HEK293 (cell line): ENCODE measurements around the gene TOR1AIP2.
A peak's percentile ranks its signal among the peaks of the same experiment; 100 is the strongest.

ENCODE experiments used
- CTCF ChIA-PET: fragments of 350-600 bp; formaldehyde crosslinking; extraction: SDS; loops from one replicate; lab custom pipeline; 2021; ENCODE audit warnings: antibody characterized with exemption; lab: Yijun Ruan, JAX
- POLR2A ChIA-PET: fragments of 300-600 bp; formaldehyde crosslinking; extraction: SDS; loops from one replicate; lab custom pipeline; 2020; ENCODE audit warnings: antibody characterized with exemption, inconsistent platforms; lab: Yijun Ruan, JAX
- H3K27ac ChIP-seq: fragments of 200-500 bp; sonication (Bioruptor generic); 2 replicates; pipeline ENCODE4 v1.5.1; 2014; ENCODE audit warnings: low read depth, low read length, control low read depth, inconsistent platforms; ENCODE audit errors: extremely low read depth
- H3K36me3 ChIP-seq, 2 experiments: fragments of 200-500 bp in 1 of 2; sonication (Bioruptor generic) in 1 of 2; 1 replicate in 1 of 2; 2 replicates in 1 of 2; pipeline ENCODE4 v1.5.1; 2014 to 2017; ENCODE audit warnings: inconsistent platforms in 2 of 2, low read length in 2 of 2; ENCODE audit not compliant: control insufficient read depth in 2 of 2, insufficient read depth in 1 of 2
- H3K4me1 ChIP-seq: fragments of 200-500 bp; sonication (Bioruptor generic); 2 replicates; pipeline ENCODE4 v1.5.1; 2014; ENCODE audit warnings: mild to moderate bottlenecking, low read length, inconsistent platforms; ENCODE audit not compliant: control insufficient read depth, insufficient read depth
- H3K4me3 ChIP-seq: 2 replicates; pipeline ENCODE4 v1.5.1; 2011; ENCODE audit warnings: low read depth, mild to moderate bottlenecking, control low read depth, low read length, moderate library complexity
- H3K9me3 ChIP-seq: fragments of 200-500 bp; sonication (Bioruptor generic); 2 replicates; pipeline ENCODE4 v1.5.1; 2014; ENCODE audit warnings: low read depth, low read length, inconsistent platforms; ENCODE audit not compliant: control insufficient read depth, insufficient read depth
- GLIS2 ChIP-seq: fragments of 450-650 bp; formaldehyde crosslinking; IDR thresholded peaks from 2 replicates; pipeline ENCODE4 v1.5.1; 2016; ENCODE audit warnings: missing biosample characterization, missing genetic modification characterization
- KLF16 ChIP-seq: fragments of 450-650 bp; formaldehyde crosslinking; IDR thresholded peaks from 2 replicates; pipeline ENCODE4 v1.5.1; 2017; ENCODE audit warnings: missing biosample characterization, missing genetic modification characterization
- MEIS1 ChIP-seq: sonication (generic); formaldehyde crosslinking; IDR thresholded peaks from 2 replicates; pipeline ENCODE4 v1.8.1; 2022; ENCODE audit warnings: missing genetic modification reagents, mild to moderate bottlenecking, borderline replicate concordance
- RBAK ChIP-seq: fragments of 450-650 bp; formaldehyde crosslinking; IDR thresholded peaks from 2 replicates; pipeline ENCODE4 v1.5.1; 2016; ENCODE audit warnings: missing biosample characterization, missing genetic modification characterization
- ZBTB11 ChIP-seq: fragments of 450-650 bp; formaldehyde crosslinking; conservative IDR thresholded peaks from 2 replicates; pipeline ENCODE4 v1.5.1; 2016; ENCODE audit warnings: low read depth, missing biosample characterization, missing genetic modification characterization
- ZBTB7A ChIP-seq: fragments of 450-650 bp; formaldehyde crosslinking; IDR thresholded peaks from 2 replicates; pipeline ENCODE4 v1.5.1; 2016; ENCODE audit warnings: low read depth, missing biosample characterization, missing genetic modification characterization
- ZNF341 ChIP-seq: fragments of 450-650 bp; formaldehyde crosslinking; IDR thresholded peaks from 2 replicates; pipeline ENCODE4; 2016; ENCODE audit warnings: low read depth, missing biosample characterization, missing genetic modification characterization
- ZNF362 ChIP-seq: fragments of 450-650 bp; formaldehyde crosslinking; IDR thresholded peaks from 2 replicates; pipeline ENCODE4 v1.5.1; 2016; ENCODE audit warnings: missing biosample characterization, missing genetic modification characterization
- ZNF416 ChIP-seq: fragments of 450-650 bp; formaldehyde crosslinking; IDR thresholded peaks from 2 replicates; pipeline ENCODE4 v1.5.1; 2016; ENCODE audit warnings: missing biosample characterization, missing genetic modification characterization
- ZNF585B ChIP-seq: fragments of 450-650 bp; formaldehyde crosslinking; IDR thresholded peaks from 2 replicates; pipeline ENCODE4 v1.5.1; 2016; ENCODE audit warnings: missing biosample characterization, missing genetic modification characterization
- ZNF654 ChIP-seq: fragments of 450-650 bp; formaldehyde crosslinking; IDR thresholded peaks from 2 replicates; pipeline ENCODE4 v1.5.1; 2016; ENCODE audit warnings: low read depth, missing biosample characterization, missing genetic modification characterization

Gene TOR1AIP2

GRCh38 chr1:179815641-179816040, 62.0 kb downstream of the TOR1AIP2 start:
- TF ChIP-seq ZNF585B (tag by site-specific recombination) = no peak
- no peak for TF ChIP-seq RBAK
- TF ChIP-seq ZBTB11 (tag by site-specific recombination) = peak; percentile 74
- TF ChIP-seq ZNF416 (tag by site-specific recombination) = no peak
- no peak for TF ChIP-seq ZNF362 (tag by site-specific recombination)
- H3K27ac ChIP-seq = no peak overlapping the region; the same call in 1 of the 2 replicates
- peak overlapping the region; percentile 50 for H3K4me3 ChIP-seq
- H3K36me3 ChIP-seq = no peaks in the 10 kb centered on the region
- no peaks in the 10 kb centered on the region; the same call in 1 of the 2 replicates for H3K4me1 ChIP-seq
- no peaks in the 10 kb centered on the region for H3K9me3 ChIP-seq
- ChIA-PET POLR2A (interaction anchor here (1.2 to 1.3 kb wide), 3 partner anchors 67 to 140 kb away, joined by 3 to 9 read pairs (median 5); partner anchors contain the start of gene TOR1AIP1), CTCF (interaction anchor here (0.6 to 8.2 kb wide), 39 partner anchors 8 to 1237 kb away, joined by 3 to 345 read pairs (median 6); partner anchors contain the start of gene TOR1AIP2)

- Histone ChIP-seq H3K4me1 (no peaks in the 10 kb centered on the region; the same call in 1 of the 2 replicates), H3K27ac (no peak overlapping the region), H3K9me3 (no peaks in the 10 kb centered on the region), H3K36me3 (no peaks in the 10 kb centered on the region), H3K4me3 (peak overlapping the region; percentile 50)
- CTCF ChIA-PET = interaction anchor here (0.5 to 8.2 kb wide), 70 partner anchors 8 to 1693 kb away, joined by 3 to 345 read pairs (median 5); partner anchors contain the start of gene FAM163A
- TF ChIP-seq ZBTB7A (tag by site-specific recombination) = no peak
- peak; percentile 66 for TF ChIP-seq ZNF341
- POLR2A ChIA-PET = interaction anchor here (0.6 to 1.3 kb wide), 5 partner anchors 9 to 1785 kb away, joined by 3 to 9 read pairs (median 3); partner anchors contain the start of gene TOR1AIP1
These were observed 63.1 kb downstream of the TOR1AIP2 start for GRCh38 chr1:179814546-179814838.

- H3K4me3 ChIP-seq = no peak overlapping the region
- H3K4me1 ChIP-seq = no peaks in the 10 kb centered on the region; the same call in 1 of the 2 replicates
- no peak overlapping the region for H3K27ac ChIP-seq
- ChIA-PET CTCF (interaction anchor here (0.5 to 8.2 kb wide), 60 partner anchors 7 to 996 kb away, joined by 3 to 345 read pairs (median 5); partner anchors contain the start of gene FAM163A), POLR2A (interaction anchor here (0.6 to 1.3 kb wide), 5 partner anchors 10 to 1785 kb away, joined by 3 to 9 read pairs (median 3); partner anchors contain the start of gene TOR1AIP1)
- H3K36me3 ChIP-seq = no peaks in the 10 kb centered on the region
- no peak for TF ChIP-seq KLF16 (tag by site-specific recombination)
- TF ChIP-seq MEIS1 (CRISPR knock-in tag) = no peak
- 0 out of 2 replicates have a peak, but pooled peaks have one; percentile 25 for TF ChIP-seq GLIS2
- no peak for TF ChIP-seq ZNF654 (tag by site-specific recombination)
- no peaks in the 10 kb centered on the region for H3K9me3 ChIP-seq
These were observed 63.7 kb downstream of the TOR1AIP2 start for GRCh38 chr1:179813626-179814545.
